SK-N-SH (cell line): ENCODE measurements around the gene PPIL1. TPM values are rescaled to one million over a fixed set of nuclear protein-coding genes. Genes with fewer than 3 reads are reported as not detected.

Experiments
- CTCF ChIA-PET: fragments of 300-600, 350-600 bp; formaldehyde crosslinking; extraction: SDS; loops from one replicate; lab custom pipeline; 2021; lab: Yijun Ruan, JAX
- POLR2A ChIA-PET: fragments of 350-600 bp; sonication (Branson Sonifier 250); formaldehyde crosslinking; extraction: SDS; loops from one replicate; lab custom pipeline; 2020; ENCODE audit warnings: antibody characterized with exemption, inconsistent platforms; lab: Yijun Ruan, JAX
- DNase-seq: peaks from one replicate; pipeline ENCODE4 v3.0.0; 2012
- H2AFZ ChIP-seq: fragments of 200-600 bp; sonication (generic); 2 replicates; pipeline ENCODE4 v1.8.1; 2016; ENCODE audit warnings: antibody characterized with exemption, mild to moderate bottlenecking, low read depth
- H3F3A ChIP-seq: fragments of 200-600 bp; sonication (generic); replicated peaks from 2 replicates; pipeline ENCODE3; 2016; ENCODE audit warnings: antibody characterized with exemption, mild to moderate bottlenecking; ENCODE audit not compliant: insufficient read depth
- H3K27ac ChIP-seq, 2 experiments: fragments of 200-500 bp in 1 of 2; fragments of 200-600 bp in 1 of 2; sonication (Bioruptor generic) in 1 of 2; sonication (generic), shearing (Covaris generic) in 1 of 2; 2 replicates each; pipeline versions ENCODE4 v1.5.1 to v1.6.1; 2014 to 2016; ENCODE audit warnings: low read depth in 2 of 2, inconsistent platforms in 1 of 2, low read length in 1 of 2, mild to moderate bottlenecking in 1 of 2, mixed read lengths in 1 of 2
- H3K27me3 ChIP-seq: fragments of 200-600 bp; sonication (generic), shearing (Covaris generic); 2 replicates; pipeline ENCODE4 v1.6.1; 2016; ENCODE audit warnings: mixed run types; ENCODE audit not compliant: insufficient read depth
- H3K36me3 ChIP-seq, 2 experiments: fragments of 200-500 bp in 1 of 2; fragments of 200-600 bp in 1 of 2; sonication (Bioruptor generic) in 1 of 2; sonication (generic) in 1 of 2; replicated peaks in 1 of 2; 2 replicates each; pipeline versions ENCODE3 to v1.5.1; 2014 to 2016; ENCODE audit warnings: low read length in 1 of 2, mild to moderate bottlenecking in 1 of 2; ENCODE audit not compliant: insufficient read depth in 2 of 2, control insufficient read depth in 1 of 2
- H3K4me1 ChIP-seq, 2 experiments: fragments of 200-500 bp in 1 of 2; fragments of 200-600 bp in 1 of 2; sonication (Bioruptor generic) in 1 of 2; sonication (generic), shearing (Covaris generic) in 1 of 2; 2 replicates each; pipeline versions ENCODE4 v1.5.1 to v1.6.1; 2014 to 2016; ENCODE audit warnings: low read depth in 1 of 2, low read length in 1 of 2, mixed run types in 1 of 2; ENCODE audit not compliant: insufficient read depth in 2 of 2, control insufficient read depth in 1 of 2
- H3K4me2 ChIP-seq: fragments of 200-600 bp; sonication (generic), shearing (Covaris generic); 2 replicates; pipeline ENCODE4 v1.6.1; 2017; ENCODE audit warnings: mixed run types
- H3K4me3 ChIP-seq, 2 experiments: fragments of 200-500 bp in 1 of 2; fragments of 200-600 bp in 1 of 2; sonication (Bioruptor generic) in 1 of 2; sonication (generic), shearing (Covaris generic) in 1 of 2; 2 replicates each; pipeline versions ENCODE4 v1.5.1 to v1.8.1; 2014 to 2016; ENCODE audit warnings: low read depth in 2 of 2, inconsistent platforms in 1 of 2, low read length in 1 of 2, mild to moderate bottlenecking in 1 of 2, mixed read lengths in 1 of 2, moderate library complexity in 1 of 2
- H3K79me2 ChIP-seq: fragments of 200-600 bp; sonication (generic); 2 replicates; pipeline ENCODE4 v1.8.1; 2017; ENCODE audit warnings: mild to moderate bottlenecking; ENCODE audit not compliant: insufficient read depth
- H3K9ac ChIP-seq: fragments of 200-600 bp; sonication (generic); 2 replicates; pipeline ENCODE4 v1.6.1; 2017; ENCODE audit warnings: mixed run types
- H3K9me2 ChIP-seq: fragments of 200-600 bp; sonication (generic); 2 replicates; pipeline ENCODE4 v1.6.1; 2017; ENCODE audit warnings: mixed run types
- H3K9me3 ChIP-seq: fragments of 200-600 bp; sonication (generic); 2 replicates; pipeline ENCODE4 v1.6.1; 2017; ENCODE audit warnings: mixed run types, mild to moderate bottlenecking, moderate library complexity
- H4K20me1 ChIP-seq: fragments of 200-600 bp; sonication (generic); 2 replicates; pipeline ENCODE4 v1.6.1; 2017; ENCODE audit warnings: mild to moderate bottlenecking, mixed run types; ENCODE audit not compliant: insufficient read depth
- CTCF ChIP-seq: fragments of 200-600 bp; sonication (generic); IDR thresholded peaks from 2 replicates; pipeline ENCODE4 v1.6.1; 2017; ENCODE audit warnings: antibody characterized with exemption, mild to moderate bottlenecking, moderate library complexity
- ELF1 ChIP-seq: IDR thresholded peaks from 2 replicates; pipeline ENCODE4 v1.4.0; 2012
- FOSL2 ChIP-seq: IDR thresholded peaks from 2 replicates; pipeline ENCODE4 v1.4.0; 2012; ENCODE audit warnings: low read depth, mild to moderate bottlenecking, moderate library complexity, borderline replicate concordance
- GATA2 ChIP-seq: sonication (generic); formaldehyde crosslinking; IDR thresholded peaks from 2 replicates; pipeline ENCODE4 v1.5.0; 2020; ENCODE audit warnings: mild to moderate bottlenecking, missing genetic modification reagents
- MAX ChIP-seq: IDR thresholded peaks from 2 replicates; pipeline ENCODE4 v1.4.0; 2012; ENCODE audit warnings: low read depth
- MEF2A ChIP-seq: IDR thresholded peaks from 2 replicates; pipeline ENCODE4 v1.4.0; 2012; ENCODE audit warnings: low read depth, borderline replicate concordance
- MXI1 ChIP-seq: IDR thresholded peaks from 2 replicates; pipeline ENCODE4 v1.6.1; 2012; ENCODE audit warnings: mild to moderate bottlenecking, low read depth, low read length, improper control_type of control experiment
- NFIC ChIP-seq: IDR thresholded peaks from 2 replicates; pipeline ENCODE4 v1.4.0; 2012; ENCODE audit warnings: borderline replicate concordance
- PBX3 ChIP-seq: IDR thresholded peaks from 2 replicates; pipeline ENCODE4; 2012
- POLR2AphosphoS5 ChIP-seq: IDR thresholded peaks from 2 replicates; pipeline ENCODE4 v1.6.1; 2012; ENCODE audit warnings: low read depth, low read length
- RCOR1 ChIP-seq: fragments of 150-350 bp; IDR thresholded peaks from 2 replicates; pipeline ENCODE4 v1.6.1; 2017; ENCODE audit warnings: antibody characterized with exemption, low read length
- REST ChIP-seq: IDR thresholded peaks from 2 replicates; pipeline ENCODE4 v1.6.1; 2012; ENCODE audit warnings: mild to moderate bottlenecking, low read depth, low read length, moderate library complexity
- RXRA ChIP-seq: IDR thresholded peaks from 2 replicates; pipeline ENCODE4 v1.4.0; 2012; ENCODE audit warnings: low read depth, mild to moderate bottlenecking, borderline replicate concordance
- TAF1 ChIP-seq: IDR thresholded peaks from 2 replicates; pipeline ENCODE4 v1.6.1; 2012; ENCODE audit warnings: low read depth, mild to moderate bottlenecking, low read length, moderate library complexity, borderline replicate concordance
- TCF12 ChIP-seq: IDR thresholded peaks from 2 replicates; pipeline ENCODE4 v1.4.0; 2012
- USF2 ChIP-seq: fragments of 150-350 bp; IDR thresholded peaks from 2 replicates; pipeline ENCODE4 v1.6.1; 2017; ENCODE audit warnings: antibody characterized with exemption, low read length, low read depth, borderline replicate concordance
- YY1 ChIP-seq: IDR thresholded peaks from 2 replicates; pipeline ENCODE4 v1.4.0; 2012; ENCODE audit warnings: low read depth, mild to moderate bottlenecking
- WGBS: methylation state at CpG from one replicate; pipeline ENCODE4 v1.1.6; 2017; ENCODE audit warnings: low lambda C conversion rate; 5-methylcytosine and 5-hydroxymethylcytosine counted together
- polyA plus RNA-seq, 3 experiments: library from polyadenylated mRNA; depleted of rRNA; stranded (reverse); fragments of >200 nt; gene quantifications; 2 replicates each; pipeline ENCODE4 v1.2.3, GENCODE V29; 2012

PPIL1 gene
- polyA plus RNA-seq, 1 of the 3 experiments (the other 2 are of a cell fraction), result 36.6 TPM

- TF ChIP-seq CTCF, result no peak
- TF ChIP-seq ELF1, result no peak
- TF ChIP-seq RCOR1, result no peak
- no peak for TF ChIP-seq MXI1
- TF ChIP-seq YY1, result no peak
Measured at GRCh38 chr6:36888115-36888643, 13.6 kb upstream of the PPIL1 start (continued).

- no peaks in the 10 kb centered on the region; the same call in 1 of the 2 replicates for H4K20me1 ChIP-seq
- ChIA-PET CTCF (interaction anchor here (1.6 to 3.6 kb wide), 4 partner anchors 13 to 131 kb away, joined by 4 to 74 read pairs (median 21); partner anchors contain the start of gene PPIL1), POLR2A (interaction anchor here (4.6 kb wide), 1 partner anchor 13 kb away, joined by 26 read pairs; the partner anchor contains the start of gene PPIL1)
Measured at GRCh38 chr6:36886950-36887618, 12.5 kb upstream of the PPIL1 start.

More at GRCh38 chr6:36886950-36887618, 12.5 kb upstream of the PPIL1 start:
- H3K36me3 ChIP-seq, result no peaks in the 10 kb centered on the region
- peak overlapping the region; percentile 87; the same call in 1 of the 2 replicates for H3K9ac ChIP-seq
- H3K4me2 ChIP-seq, result peak overlapping the region; percentile 87
- no peak for DNase-seq
- no peak overlapping the region for H2AFZ ChIP-seq
- H3K4me1 ChIP-seq, result peaks cover 0 to 5% of the 10 kb centered on the region in 2 experiments; a peak in 1 of 4 replicates
- peaks cover 61% of the 10 kb centered on the region for H3K79me2 ChIP-seq
- TF ChIP-seq RCOR1 (no peak), POLR2AphosphoS5 (no peak), TAF1 (no peak), RXRA (no peak), FOSL2 (no peak), MEF2A (no peak), MXI1 (no peak), REST (no peak), NFIC (no peak), TCF12 (no peak), MAX (no peak), PBX3 (no peak), USF2 (no peak), CTCF (no peak), GATA2 (CRISPR knock-in tag) (no peak)
- TF ChIP-seq, all 33 proteins: peak for 0
- Histone ChIP-seq H3K4me3 (peak overlapping the region; percentile 90 to 96), H3K9me3 (no peaks in the 10 kb centered on the region), H3K9me2 (no peaks in the 10 kb centered on the region), H3F3A (no peaks in the 10 kb centered on the region), H3K27ac (no peak overlapping the region; a peak in 1 of 4 replicates), H3K27me3 (no peaks in the 10 kb centered on the region)
- 34% methylated on average over 10 of the region's 10 CpGs for WGBS
